Activated CD8-positive, alpha-beta memory T cell treated with anti-CD3 and anti-CD28 coated beads, Interleukin-2, amount 50 U/mL, for 24 hours (primary cell): ENCODE results near the gene PPID.
"Not testable (repeated sequence)": the region's sequence is repeated elsewhere in the genome, so short reads cannot be mapped to it uniquely, and the experiment has no call there.

Experiments used
- DNase-seq: peaks from one replicate; pipeline ENCODE4 v3.0.0-alpha.2; 2020; ENCODE audit errors: extremely low read depth

PPID gene

GRCh38 chr4:158738866-158739265 is 15.7 kb upstream of the PPID start:
- no peak for DNase-seq

GRCh38 chr4:158729716-158730559 is 6.7 kb upstream of the PPID start:
- DNase-seq = no peak

DNA sequence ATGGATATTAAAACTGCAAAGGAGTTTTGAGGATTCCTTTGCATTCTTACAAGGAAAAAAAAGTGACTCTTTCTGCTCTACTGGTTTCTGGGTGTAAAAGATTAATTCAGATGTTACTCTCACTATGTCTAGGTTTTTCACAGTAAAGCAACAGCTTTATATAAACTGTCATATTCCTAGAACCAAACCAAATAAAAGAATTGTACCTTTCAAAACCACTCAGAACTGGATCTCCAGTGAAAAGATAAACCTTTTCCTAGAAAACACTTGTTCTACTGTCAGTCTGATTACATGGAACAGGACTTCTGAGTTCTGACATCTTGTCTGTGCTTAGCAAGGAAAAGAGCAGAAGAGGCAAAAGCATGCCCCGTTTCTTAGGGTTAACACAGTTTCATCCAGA is 5.0 kb upstream of the PPID start:
- DNase-seq = no peak

DNA sequence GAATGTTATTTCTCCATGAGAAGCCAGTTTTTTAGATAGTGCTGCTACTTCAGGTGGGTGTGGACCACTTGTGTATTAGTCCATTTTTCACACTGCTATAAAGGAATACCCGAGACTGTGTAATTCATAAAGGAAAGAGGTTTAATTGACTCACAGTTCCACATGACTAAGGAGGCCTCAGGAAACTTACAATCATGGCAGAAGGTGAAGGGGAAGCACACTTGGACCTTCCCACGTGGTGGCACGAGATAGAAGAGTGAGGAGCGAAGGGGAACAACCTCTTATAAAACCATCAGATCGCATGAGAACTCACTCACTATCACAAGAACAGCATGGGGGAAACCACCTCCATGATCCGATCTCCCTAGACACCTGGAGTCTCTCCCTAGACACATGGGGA is 3.4 kb upstream of the PPID start:
- DNase-seq = no peak

DNA sequence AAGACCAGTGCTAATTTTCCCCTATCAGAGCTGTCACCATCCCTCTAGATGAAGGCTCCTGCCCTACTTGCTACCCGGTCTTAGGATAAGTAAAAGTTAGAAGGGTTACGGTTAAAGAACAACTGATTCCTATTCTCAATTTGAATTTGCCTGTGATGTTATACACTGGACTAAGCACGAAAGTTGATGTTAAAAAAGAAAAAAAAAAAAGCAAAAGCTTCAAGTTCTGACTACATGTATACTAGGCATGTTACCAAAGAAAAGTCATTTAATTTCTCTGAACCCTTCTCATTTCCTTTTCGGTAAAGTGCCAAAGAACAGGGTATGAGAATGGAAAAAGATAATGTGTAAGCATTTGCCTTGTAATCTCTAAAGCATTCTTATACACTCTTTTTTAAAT is 1.4 kb upstream of the PPID start:
- no peak for DNase-seq

DNA sequence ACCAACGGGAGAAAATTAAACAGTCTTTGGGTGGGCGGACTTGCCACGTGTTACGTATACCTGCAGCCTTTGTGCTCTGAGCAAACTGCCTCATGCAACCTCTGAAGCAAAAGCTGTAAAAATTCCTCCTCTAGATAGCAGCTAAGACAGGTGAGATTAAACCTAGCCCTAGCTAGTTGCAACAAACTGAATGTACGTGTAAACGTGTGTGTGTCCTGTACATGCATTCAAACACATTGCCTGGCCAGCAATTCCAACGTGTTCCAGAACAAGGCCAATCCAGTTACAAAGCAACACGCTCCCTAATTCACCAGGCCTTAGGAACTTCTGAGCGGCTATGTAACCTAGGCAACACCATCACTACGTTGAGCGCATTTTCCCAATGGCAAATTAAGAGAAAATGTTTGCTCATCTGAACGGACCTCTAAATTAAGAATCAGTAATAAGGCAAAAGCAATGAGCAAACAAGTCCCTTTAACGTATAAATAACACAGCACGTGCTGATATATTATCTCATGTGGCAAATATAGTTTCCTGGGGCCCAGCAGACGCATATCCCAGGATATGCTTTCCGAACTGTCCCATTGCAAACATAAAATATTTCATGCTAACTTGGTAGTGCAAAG is 792 bp downstream of the PPID start:
- no peak for DNase-seq

GRCh38 chr4:158721680-158722079 is 1.5 kb downstream of the PPID start:
- no peak for DNase-seq

- no peak for DNase-seq
These were observed 7.4 kb downstream of the PPID start for GRCh38 chr4:158715802-158716201.

GRCh38 chr4:158714937-158715336 is 8.3 kb downstream of the PPID start:
- DNase-seq = no peak

- not testable (repeated sequence) for DNase-seq
These were observed 10.6 kb downstream of the PPID start for GRCh38 chr4:158712622-158713021.

DNA sequence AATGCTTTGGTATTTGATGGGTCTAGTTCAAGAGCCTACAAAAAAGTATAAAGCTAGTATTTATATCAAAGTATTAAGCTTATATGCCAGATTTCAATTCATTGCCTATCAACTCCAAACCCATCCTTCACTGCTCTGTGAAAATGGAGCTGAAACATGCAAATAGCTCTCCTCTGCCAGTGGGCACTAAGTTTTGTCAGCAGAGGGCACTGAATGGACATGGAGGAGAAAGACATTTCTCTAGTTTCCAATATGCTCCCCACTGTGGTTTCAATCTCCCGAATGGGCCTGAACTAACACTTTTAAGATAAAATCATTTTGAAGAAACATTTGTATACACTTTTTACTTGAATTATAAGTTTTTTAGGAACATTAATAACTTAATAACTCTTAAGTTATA is 12.4 kb downstream of the PPID start:
- no peak for DNase-seq

DNA sequence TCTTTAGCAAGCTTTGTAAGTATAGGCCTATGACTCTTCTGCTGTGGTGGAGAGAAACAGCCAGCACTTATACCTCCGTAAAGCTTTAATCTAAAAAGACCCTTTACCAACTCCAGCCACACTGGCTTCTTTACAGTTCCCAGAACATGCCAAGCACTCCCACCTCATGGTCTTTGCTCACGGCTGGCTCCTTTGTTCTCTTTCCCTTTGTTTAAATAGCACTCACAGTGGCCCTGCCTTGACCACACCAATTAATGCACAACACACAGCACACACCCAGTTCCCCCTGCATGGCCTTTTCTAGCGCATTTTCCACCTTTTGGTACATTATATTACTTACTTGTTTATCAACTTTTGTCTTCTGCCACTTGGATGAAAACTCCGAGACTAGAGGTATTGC is 18.9 kb downstream of the PPID start:
- DNase-seq = no peak

DNA sequence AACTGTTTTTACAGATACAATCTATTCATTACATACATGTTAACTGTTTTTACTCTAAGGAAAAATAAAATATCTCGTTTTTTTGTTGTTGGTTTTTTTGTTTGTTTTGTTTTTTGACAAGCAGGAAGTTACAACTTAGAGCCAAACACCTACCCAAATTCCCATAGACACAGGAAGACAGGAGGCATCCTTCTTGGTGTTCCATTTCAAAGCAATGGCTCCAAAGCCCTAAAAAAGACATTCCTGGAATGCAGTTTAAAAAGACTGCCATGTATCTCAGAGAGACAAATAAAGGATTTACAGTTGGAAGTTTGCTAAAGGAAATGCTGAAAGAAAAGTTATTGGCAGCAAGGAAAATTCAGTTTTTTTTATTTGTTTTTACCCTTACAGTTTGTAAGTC is 34.4 kb downstream of the PPID start:
- no peak for DNase-seq

GRCh38 chr4:158682066-158682465 is 41.1 kb downstream of the PPID start:
- no peak for DNase-seq

GRCh38 chr4:158681629-158682028 is 41.6 kb downstream of the PPID start:
- DNase-seq = no peak

DNA sequence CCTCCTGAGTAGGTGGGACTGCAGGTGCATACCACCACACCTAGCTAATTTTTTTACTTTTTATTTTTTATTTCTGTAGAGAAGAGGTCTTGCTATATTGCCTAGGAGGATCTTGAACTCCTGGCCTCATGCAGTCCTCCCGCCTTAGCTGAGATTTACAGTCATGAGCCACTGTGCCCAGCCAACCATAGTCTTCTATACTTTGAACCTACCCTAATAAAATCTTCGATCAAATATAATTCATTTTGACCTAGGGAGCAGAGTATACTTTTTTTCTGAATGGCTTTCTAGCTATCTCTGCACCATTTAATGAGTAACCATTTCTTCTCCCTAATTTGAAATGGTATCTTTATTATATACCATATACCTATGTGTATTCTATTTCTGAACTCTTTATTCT is 44.4 kb downstream of the PPID start:
- no peak for DNase-seq

GRCh38 chr4:158676076-158676475 is 47.1 kb downstream of the PPID start:
- no peak for DNase-seq

DNA sequence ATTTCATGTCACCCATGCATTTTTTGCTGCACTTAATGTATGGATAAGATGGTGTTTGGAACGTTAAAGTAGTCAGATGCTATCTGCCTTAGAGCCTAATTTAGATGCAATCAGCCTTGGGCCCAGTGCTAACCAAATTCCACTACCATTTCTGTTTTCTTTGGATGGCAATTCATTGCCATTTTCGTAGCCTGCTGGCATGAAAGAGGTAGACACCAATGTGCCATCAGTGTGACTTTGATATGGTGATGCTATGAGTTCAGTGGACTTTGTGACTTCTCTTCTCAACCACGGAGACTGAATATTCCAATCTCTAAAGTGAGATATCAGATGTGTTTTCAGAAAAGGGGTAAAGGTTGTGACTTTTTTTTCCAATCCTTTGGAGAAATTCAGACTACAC is 49.6 kb downstream of the PPID start:
- DNase-seq = no peak

DNA sequence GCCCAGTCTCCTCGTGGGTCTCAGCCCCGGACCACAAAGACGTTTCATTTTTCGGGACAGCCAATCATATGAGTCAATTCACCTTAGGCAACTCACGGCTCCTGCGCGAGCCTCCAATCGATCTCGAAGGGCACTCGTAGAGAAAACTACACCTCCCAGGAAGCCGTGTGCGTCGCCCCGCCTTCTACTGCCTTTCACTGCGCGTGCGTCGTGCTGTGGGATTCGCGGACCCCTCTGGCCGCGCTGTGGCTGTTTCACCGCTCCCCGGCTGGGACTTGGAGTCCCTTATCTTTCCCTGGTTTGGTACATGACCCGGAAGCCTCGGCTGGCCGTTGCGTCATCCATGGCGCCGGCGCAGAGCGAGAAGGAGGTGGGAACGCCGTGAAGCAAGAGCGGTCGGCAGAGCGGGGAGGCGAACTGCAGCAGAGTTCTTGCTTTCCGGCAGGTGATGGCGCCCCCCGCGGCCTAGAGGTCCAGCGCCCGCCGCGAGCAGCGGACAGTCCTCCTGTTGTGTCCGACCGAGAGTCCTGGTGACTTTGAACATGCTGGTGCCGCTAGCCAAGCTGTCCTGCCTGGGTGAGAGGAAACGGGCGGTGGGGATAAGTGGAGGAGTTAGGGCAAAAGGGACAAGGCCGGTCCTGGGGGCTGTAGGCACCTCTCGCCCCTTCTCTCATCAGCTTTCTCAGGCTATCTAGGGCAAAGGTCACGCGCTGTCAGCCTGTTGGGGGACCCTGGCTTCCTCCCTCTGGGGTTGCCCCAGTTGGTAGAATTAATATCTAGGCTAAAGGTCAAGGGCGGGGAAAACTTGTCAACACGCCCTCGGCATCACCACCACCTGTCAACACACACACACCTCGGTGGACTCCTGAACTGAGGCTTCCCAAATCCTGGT is 51.0 kb downstream of the PPID start, which contains the start of gene ETFDH:
Gene ETFDH, plus strand, starts transcription at position 382 of the 892 bp plus-strand sequence. Its CDS starts 161 bp downstream, at position 543.
- DNase-seq = peak; percentile 99

GRCh38 chr4:158671665-158671914 is 51.6 kb downstream of the PPID start, which contains the start of gene C4orf46:
C4orf46 (minus strand) TSS chr4:158671887; CDS start chr4:158671801, 86 bp downstream.
- no peak for DNase-seq

- DNase-seq = peak; percentile 26
These were observed 52.1 kb downstream of the PPID start for GRCh38 chr4:158670975-158671664.

DNA sequence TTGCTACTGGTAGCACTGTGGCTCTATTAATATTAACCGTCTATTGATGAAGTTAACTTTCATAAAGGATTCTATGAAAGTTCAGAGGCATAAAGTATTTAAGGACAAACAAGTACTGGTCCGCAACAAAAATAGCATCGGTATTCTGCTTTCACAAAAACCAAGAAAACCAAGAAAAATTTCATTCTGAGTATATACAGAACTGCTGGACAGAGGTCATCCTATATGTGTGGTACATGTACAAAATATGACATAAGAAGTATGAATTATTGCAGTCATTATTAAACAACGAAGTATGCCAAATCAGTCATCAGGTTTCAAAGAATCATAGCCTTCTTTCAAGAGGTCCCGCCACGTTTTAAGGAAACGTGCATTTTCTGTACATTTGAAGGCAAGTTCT is 53.9 kb downstream of the PPID start:
- no peak for DNase-seq
